ENCODE results near the gene SERPINA5. TPM values are rescaled to one million over a fixed set of nuclear protein-coding genes. Genes with fewer than 3 reads are reported as not detected.

SERPINA5 gene
- total and polyA plus RNA-seq, 2 of the 13 experiments (the other 11 are each of a cell fraction or from before 2014, with no cell fraction given): 449 to 498 TPM

GRCh38 chr14:94621358-94622134, 40.3 kb downstream of the SERPINA5 start:
- no peak for FAIRE-seq
- Histone ChIP-seq H3K27ac (ENCODE audit: extremely low read length, insufficient read depth, low read length) (no peak overlapping the region), H4K20me1 (ENCODE audit: insufficient read depth, low read length) (peaks cover 28% of the 10 kb centered on the region; the same call in 1 of the 2 replicates), H3K27me3 (ENCODE audit: control insufficient read depth in 1 of 2, insufficient read depth in 2 of 2, low read length in 2 of 2) (no peaks in the 10 kb centered on the region), H3K4me3 (replicated peaks in 1 of 3; ENCODE audit: insufficient read depth in 1 of 3, low read depth in 2 of 3, low read length in 3 of 3) (no peak overlapping the region), H3K9me3 (ENCODE audit: low read length) (peaks cover 17% of the 10 kb centered on the region), H3K4me2 (ENCODE audit: low read depth, low read length) (no peak overlapping the region), H3K4me1 (ENCODE audit: insufficient read depth, low read length) (peaks cover 56% of the 10 kb centered on the region), H3K9ac (ENCODE audit: insufficient read depth, low read depth, low read length) (no peak overlapping the region), H3K79me2 (ENCODE audit: insufficient read depth, low read length) (peaks cover 12% of the 10 kb centered on the region), H3K36me3 (replicated peaks in 1 of 2; ENCODE audit: control insufficient read depth in 1 of 2, insufficient read depth in 2 of 2, low read length in 2 of 2) (peaks cover 41 to 80% of the 10 kb centered on the region in 2 experiments), H2AFZ (ENCODE audit: low read length) (no peak overlapping the region)
- ChIA-PET POLR2A (interaction anchor here (0.6 to 19.0 kb wide), 6 partner anchors 9 to 38 kb away, joined by 3 to 638 read pairs (median 8); partner anchors contain the start of gene SERPINA3), CTCF (ENCODE audit: low intra/inter-chr PET ratio, low total read pairs) (no interaction called here)
- BruUV-seq (replicated peaks): no TSS peak
- in situ Hi-C loops (cut with HindIII; ENCODE audit: extremely low pct_ligation_motif_present, low pct_unique_long_range_greater_than_20kb) (no loop called here), intact Hi-C loops (cut with micrococcal nuclease; ENCODE audit: unreplicated experiment) (no loop called here)
- no peak for DNase-seq (ENCODE audit: low spot score)
- 90% methylated on average over 5 of the region's 5 CpGs for WGBS (ENCODE audit: low lambda C conversion rate)
- ATAC-seq: no peak
- TF ChIP-seq HIVEP1 (CRISPR knock-in tag; IDR thresholded peaks at IDR 0.05) (no peak), DR1 (CRISPR knock-in tag; IDR thresholded peaks at IDR 0.05) (no peak), RBFOX2 (IDR thresholded peaks at IDR 0.05; ENCODE audit: low read depth, low read length) (peak; percentile 89), KDM2A (CRISPR knock-in tag; IDR thresholded peaks at IDR 0.05; ENCODE audit: borderline replicate concordance, low read depth) (0 out of 2 replicates have a peak, but pooled peaks have one; percentile 20), POLR2G (IDR thresholded peaks at IDR 0.05; ENCODE audit: low read depth, low read length) (peak; percentile 55), BRD4 (CRISPR knock-in tag; IDR thresholded peaks at IDR 0.05) (no peak), ZNF331 (CRISPR knock-in tag; IDR thresholded peaks at IDR 0.05) (no peak), RBM22 (optimal IDR thresholded peaks at IDR 0.05; ENCODE audit: low read length) (peak; percentile 85), RXRA (CRISPR knock-in tag; IDR thresholded peaks at IDR 0.05) (0 out of 2 replicates have a peak, but pooled peaks have one; percentile 12), SAFB2 (CRISPR knock-in tag; IDR thresholded peaks at IDR 0.05; ENCODE audit: borderline replicate concordance, low read depth) (no peak), DMAP1 (CRISPR knock-in tag; IDR thresholded peaks at IDR 0.05) (no peak), ELF3 (CRISPR knock-in tag; IDR thresholded peaks at IDR 0.05) (no peak), ZNF776 (CRISPR knock-in tag; IDR thresholded peaks at IDR 0.05) (no peak), AGO1 (IDR thresholded peaks at IDR 0.05; ENCODE audit: low read depth, low read length, poor library complexity, severe bottlenecking) (peak; percentile 87), ARNTL (CRISPR knock-in tag; IDR thresholded peaks at IDR 0.05) (no peak), AFF4 (CRISPR knock-in tag; IDR thresholded peaks at IDR 0.05) (0 out of 2 replicates have a peak, but pooled peaks have one; percentile 32), AGO2 (optimal IDR thresholded peaks at IDR 0.05; ENCODE audit: low read depth, low read length) (peak; percentile 99), ZNF788 (CRISPR knock-in tag; IDR thresholded peaks at IDR 0.05; ENCODE audit: borderline replicate concordance) (no peak)
- TF ChIP-seq, protein P1, sequence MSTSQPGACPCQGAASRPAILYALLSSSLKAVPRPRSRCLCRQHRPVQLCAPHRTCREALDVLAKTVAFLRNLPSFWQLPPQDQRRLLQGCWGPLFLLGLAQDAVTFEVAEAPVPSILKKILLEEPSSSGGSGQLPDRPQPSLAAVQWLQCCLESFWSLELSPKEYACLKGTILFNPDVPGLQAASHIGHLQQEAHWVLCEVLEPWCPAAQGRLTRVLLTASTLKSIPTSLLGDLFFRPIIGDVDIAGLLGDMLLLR (CRISPR knock-in tag; IDR thresholded peaks at IDR 0.05): no peak
- TF ChIP-seq, protein P2, sequence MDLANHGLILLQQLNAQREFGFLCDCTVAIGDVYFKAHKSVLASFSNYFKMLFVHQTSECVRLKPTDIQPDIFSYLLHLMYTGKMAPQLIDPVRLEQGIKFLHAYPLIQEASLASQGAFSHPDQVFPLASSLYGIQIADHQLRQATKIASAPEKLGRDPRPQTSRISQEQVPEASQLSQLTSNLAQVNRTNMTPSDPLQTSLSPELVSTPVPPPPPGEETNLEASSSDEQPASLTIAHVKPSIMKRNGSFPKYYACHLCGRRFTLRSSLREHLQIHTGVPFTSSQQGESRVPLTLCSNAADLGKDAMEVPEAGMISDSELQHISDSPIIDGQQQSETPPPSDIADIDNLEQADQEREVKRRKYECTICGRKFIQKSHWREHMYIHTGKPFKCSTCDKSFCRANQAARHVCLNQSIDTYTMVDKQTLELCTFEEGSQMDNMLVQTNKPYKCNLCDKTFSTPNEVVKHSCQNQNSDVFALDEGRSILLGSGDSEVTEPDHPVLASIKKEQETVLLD (CRISPR knock-in tag; IDR thresholded peaks at IDR 0.05; ENCODE audit: low read depth): no peak
